GM20000 (cell line): ENCODE results near the gene PPA1.
A peak's percentile ranks its signal among the peaks of the same experiment; 100 is the strongest.

Experiments used
- DNase-seq: peaks from one replicate; pipeline ENCODE4 v3.0.0; 2012; ENCODE audit warnings: low spot score
- TF ChIP-seq, protein P1 (sequence below): IDR thresholded peaks from 2 replicates; pipeline ENCODE4 v1.5.1; 2012; ENCODE audit warnings: mild to moderate bottlenecking, control low read depth; ENCODE audit errors: extremely low read depth, missing control alignments

Gene PPA1

GRCh38 chr10:70233109-70233938 is at the start of gene PPA1:
TSS of gene PPA1 (minus strand) at chr10:70233429. CDS start at chr10:70233327, 102 bp downstream.
- TF ChIP-seq, protein P1, sequence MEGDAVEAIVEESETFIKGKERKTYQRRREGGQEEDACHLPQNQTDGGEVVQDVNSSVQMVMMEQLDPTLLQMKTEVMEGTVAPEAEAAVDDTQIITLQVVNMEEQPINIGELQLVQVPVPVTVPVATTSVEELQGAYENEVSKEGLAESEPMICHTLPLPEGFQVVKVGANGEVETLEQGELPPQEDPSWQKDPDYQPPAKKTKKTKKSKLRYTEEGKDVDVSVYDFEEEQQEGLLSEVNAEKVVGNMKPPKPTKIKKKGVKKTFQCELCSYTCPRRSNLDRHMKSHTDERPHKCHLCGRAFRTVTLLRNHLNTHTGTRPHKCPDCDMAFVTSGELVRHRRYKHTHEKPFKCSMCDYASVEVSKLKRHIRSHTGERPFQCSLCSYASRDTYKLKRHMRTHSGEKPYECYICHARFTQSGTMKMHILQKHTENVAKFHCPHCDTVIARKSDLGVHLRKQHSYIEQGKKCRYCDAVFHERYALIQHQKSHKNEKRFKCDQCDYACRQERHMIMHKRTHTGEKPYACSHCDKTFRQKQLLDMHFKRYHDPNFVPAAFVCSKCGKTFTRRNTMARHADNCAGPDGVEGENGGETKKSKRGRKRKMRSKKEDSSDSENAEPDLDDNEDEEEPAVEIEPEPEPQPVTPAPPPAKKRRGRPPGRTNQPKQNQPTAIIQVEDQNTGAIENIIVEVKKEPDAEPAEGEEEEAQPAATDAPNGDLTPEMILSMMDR, result no peak

GRCh38 chr10:70281609-70282008 is 48.4 kb upstream of the PPA1 start:
- TF ChIP-seq, protein P1, result no peak
- DNase-seq, result no peak

More at GRCh38 chr10:70233109-70233938, at the start of gene PPA1:
- peak; percentile 100 for DNase-seq

DNA sequence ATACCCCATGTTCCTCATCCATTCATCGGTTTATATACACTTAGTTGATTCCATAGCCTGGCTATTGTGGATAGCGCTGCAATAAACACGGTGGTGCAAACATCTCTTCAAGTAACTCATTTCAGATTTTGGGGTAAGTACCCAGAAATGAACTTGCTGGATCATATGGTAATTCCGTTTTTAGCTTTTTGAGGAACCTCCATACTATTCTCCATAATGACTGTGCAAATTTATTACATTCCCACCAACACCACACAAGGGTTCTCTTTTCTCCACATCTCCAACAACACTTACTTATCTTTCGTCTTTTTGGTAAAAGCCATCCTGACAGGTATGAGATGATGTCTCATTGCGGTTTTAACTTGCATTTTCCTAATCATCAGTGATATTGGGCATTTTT is 46.9 kb upstream of the PPA1 start:
- no peak for DNase-seq
- TF ChIP-seq, protein P1, result no peak

DNA sequence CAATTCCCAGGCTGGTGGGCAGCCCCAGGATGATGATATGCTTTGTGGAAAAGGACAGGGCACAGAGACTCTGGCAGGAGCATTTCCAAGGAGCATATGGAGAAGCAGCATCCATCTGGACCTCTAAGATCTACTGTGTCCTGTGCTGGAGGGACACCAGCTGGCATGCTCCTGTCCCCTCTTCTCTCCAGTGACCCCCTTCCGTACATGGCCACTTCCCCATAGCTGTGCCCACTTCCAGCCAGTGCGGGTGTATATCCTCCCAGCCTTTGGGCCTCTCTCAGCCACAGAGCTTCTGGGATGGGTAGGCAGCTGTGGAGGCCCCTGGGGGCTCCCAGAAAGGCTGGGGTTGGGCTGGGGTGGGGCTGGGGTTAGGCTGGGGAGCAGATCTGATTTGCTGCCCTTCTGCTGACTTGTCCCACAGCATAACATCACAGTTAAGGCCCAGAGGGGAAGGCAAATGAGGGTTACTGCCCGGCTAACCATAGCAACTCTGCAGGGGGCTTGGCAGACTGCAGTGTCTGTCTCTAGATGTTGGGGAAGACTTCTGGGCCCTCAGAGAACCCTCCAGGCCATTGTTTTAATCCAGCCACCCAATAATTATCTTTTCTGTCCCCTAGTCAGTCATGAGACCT is 44.3 kb upstream of the PPA1 start:
- DNase-seq, result no peak
- TF ChIP-seq, protein P1, result no peak

DNA sequence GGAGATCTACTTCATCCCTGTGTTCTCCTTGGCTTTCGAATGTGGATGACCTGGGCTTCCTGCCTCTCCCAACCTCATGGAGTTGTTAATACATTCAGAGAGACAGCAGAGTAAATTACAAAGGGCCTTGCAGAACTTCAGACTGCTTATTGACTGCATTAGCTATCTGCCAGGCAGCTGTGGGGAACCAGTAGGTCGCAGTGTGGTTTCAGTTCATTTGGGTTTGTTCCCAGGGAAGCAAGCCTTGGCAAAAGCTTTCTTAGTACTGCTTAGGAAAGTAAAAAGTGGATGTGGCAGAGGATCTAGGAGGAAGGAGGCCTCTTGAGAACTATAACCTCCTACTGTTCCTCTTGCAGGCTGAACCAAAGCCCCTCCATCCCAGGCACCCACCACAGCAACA is 41.4 kb upstream of the PPA1 start:
- TF ChIP-seq, protein P1, result no peak
- no peak for DNase-seq

- TF ChIP-seq, protein P1, result peak; percentile 22
- peak; percentile 77 for DNase-seq
Measured at GRCh38 chr10:70272925-70273316, 39.7 kb upstream of the PPA1 start.
